GM19099 (cell line): ENCODE results near the gene SIRT3.
A peak's percentile ranks its signal among the peaks of the same experiment; 100 is the strongest.

ENCODE experiments used
- POLR2A ChIP-seq: IDR thresholded peaks from 3 replicates; pipeline ENCODE4 v1.6.1; 2011; ENCODE audit warnings: low read depth; ENCODE audit not compliant: insufficient read length; ENCODE audit errors: extremely low read depth

SIRT3 gene

DNA sequence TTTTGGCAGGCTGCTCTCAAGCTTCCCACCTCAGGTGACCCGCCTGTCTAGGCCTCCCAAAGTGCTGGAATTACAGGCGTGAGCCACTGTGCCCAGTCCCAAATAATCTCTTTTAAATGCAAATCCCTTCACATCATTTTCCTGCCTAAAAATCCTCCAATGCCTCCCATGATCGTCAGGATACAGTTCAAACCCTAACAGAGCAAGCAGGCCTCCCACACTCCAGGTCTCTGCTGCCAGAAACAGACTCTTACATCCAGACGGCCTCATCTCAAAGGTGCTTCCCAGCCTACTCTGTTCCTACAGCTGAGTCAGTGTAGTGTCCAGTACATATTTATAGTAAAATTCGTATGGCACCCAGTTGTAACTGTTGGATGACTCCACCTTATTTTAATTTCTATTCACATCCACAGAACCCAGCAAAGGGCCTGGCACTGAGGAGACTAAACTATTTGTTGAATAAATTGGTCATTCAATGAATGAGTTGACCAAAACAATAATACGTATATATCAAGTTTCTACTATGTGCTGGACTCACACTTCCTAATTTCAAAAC lies 8.2 kb downstream of the SIRT3 start:
- no peak for TF ChIP-seq POLR2A

DNA sequence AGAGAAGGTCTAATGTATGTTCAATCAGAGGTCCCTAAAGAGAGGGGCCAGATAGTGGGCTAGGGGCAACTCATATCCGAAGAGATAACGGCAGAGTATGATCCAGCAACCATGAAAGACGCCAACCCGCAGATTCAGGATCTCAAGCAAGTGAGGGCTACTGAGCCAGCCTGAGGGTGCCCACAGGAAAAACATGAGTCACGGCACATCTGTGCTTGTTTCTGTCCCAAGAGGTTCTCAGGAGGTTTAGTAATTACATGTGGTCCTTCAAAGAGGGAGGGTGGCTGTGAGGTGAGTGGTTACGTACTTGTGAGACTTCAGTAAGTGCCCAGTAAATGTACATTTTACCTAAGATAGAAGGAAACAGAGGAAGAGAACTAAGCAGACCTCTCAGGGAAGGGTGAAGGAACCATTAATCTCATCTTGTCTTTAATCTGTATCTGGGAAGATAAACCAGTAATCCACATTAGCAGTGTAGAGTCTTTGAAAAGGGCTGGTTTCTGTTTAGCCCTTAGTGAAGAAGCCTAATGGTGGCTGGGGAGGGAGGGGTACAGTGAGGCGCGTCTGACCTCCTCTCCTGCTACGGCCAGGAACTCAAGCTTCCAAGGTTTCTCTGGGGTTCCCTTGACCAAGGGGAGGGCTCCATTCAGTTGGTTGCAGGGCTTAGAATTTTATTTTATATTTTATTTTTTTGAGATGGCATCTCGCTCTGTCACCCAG lies 10.2 kb downstream of the SIRT3 start:
- TF ChIP-seq POLR2A, result no peak

DNA sequence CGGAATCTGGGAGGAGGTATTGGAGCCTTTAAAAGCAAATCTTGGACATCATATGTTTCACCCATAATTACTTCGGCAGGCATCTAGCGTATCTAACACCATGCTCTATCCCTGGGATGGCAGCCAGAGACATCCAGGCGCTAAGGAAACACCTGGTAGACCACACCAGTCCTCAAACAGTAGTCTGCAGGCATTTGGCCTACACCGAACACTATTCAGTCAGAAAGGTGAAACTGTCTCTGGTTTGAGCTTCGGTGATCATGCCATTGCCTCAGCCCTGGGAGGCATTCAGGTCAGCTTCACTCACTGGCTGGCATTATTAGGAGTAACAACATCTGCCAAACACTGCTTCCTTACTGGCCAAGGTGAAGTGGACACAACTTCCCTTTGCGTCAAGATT lies 11.7 kb downstream of the SIRT3 start:
- no peak for TF ChIP-seq POLR2A

DNA sequence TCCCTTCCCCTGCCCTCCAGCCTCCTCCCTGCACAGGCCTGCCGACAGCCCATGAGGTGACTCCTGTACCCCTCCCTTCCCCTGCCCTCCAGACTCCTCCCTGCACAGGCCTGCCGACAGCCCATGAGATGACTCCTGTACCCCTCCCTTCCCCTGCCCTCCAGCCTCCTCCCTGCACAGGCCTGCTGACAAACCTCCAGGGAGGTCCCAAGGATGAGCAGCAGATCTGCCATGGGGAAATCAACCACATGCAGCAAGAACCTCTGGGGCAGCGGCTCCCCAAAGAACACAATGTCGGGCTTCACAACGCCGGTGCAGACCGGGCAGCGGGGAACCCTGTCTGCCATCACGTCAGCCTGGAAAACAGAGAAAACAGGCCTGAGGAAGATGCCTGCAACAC lies 12.3 kb downstream of the SIRT3 start:
- TF ChIP-seq POLR2A, result no peak

DNA sequence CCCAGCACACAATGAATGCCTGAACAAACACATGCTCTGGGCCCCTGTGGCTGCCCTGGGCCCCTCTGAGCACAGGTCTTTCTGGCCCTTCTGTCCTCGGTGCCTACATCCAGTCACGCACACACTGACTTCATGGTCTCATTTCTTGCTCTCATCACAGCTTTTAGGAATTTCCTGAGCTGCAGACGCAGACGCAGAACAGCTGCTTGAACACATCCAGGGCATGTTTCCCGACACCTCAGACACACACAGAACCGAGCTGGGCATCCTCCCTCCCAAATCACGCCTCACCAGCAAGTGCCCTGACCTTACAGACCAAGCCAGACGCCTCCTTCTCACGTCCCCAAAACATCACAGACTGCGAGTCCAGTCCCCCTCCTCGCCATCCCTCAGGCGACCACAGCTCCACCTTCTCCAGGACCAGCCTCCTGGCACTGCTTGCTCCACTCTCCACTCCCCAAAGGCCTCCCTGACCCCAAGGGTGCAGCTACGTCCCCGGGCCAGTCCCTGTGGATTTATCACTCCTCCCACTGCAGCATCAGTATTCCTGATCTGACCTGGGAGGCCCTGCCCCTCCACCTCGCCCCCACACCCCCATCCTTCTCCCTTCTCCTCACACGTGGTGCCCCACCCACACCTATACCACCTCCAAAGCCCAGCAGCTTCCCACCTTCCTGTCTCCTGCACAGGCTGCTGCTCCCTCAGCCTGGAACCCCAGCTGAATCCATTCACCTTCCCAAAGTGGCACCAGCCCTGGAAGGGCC lies 12.9 kb downstream of the SIRT3 start:
- TF ChIP-seq POLR2A, result no peak

DNA sequence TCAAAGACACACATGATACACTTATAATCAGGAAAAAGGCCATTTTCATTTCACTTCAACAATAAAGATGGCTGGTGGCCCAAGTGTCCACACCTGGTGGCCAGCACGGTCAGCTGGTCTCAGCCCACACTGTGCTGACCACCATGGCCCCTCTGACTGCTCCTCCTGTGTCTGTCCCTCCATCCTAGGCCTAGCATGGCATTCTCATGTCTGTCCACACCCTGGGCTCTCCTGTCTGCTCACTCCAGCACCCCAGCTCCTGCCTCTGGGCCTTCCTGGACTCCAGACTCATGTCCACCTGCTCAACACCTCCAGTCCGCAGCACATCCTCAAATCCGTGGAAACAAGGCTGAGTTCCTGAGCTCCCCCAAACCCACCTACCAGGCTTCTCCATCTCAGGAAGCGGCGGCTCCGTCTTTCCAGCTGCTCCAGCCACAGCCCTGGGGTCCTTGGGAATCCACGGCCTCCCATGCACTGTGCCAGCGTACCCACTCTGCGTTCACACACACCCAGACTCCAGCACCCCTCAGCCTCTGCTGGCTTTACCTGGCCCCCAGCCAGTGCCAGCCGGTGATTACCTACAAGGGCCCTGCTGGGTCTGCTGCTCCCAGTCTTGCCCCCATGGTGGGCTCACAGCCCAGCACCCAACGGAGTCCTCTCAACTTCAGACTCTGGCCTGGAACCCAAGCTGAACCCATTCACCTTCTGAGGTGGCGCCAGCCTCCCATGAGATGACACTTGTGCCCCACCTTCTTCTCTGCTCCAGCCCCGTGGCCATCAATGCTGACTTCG lies 13.9 kb downstream of the SIRT3 start:
- no peak for TF ChIP-seq POLR2A

DNA sequence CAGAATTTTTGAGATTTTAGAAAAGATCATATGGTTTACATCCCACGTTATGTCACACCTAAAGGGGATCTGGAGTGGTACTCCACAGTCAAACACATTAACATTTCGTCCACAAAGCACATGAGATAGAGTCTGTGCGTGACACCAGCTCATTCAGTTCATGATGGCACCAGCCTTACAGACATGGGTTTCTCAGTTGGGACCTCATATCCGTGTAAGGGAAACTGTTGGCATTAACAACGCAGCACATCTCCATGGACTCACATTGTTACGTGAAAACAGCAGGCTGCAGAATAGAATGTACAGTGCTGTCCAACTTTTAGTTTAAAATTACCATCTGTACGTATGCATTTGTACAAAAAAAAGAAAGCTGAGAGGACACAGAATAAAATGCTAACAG lies 14.6 kb downstream of the SIRT3 start:
- TF ChIP-seq POLR2A, result no peak

DNA sequence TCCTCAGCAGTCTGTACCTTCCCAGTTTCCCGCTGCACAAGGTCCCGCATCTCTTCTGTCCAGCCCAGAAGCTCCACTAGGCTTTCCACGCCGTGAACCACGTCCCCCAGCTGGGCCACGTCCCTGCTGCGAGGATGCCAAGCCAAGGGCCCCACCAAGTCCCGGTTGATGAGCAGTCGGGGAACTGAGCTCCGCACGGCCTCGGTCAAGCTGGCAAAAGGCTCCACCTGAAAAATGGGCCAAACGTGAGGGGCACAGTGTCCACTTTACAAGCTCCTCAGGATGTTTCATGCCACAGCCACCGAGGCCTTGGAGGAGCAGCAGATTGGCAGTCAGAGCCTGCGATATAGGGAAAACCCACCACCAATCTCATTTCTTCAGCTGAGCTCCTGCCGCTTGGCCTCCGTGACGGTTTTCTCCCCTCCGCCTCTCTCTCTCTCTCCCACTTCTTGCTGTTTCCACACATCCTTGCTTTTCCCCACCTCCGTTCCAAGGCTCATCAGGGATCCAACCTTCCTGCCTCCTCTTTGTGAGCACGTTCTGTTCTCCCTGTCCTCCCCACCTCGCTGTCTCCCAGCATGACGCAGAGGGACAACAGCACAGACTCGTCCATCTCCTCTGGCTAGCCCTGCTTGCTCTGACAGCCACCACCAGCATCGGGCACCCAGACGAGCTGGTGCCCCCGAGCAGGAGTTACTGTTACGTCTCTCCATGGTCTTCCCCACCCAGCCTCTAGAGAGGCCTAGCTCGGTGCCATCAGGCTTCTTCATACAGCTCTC lies 17.1 kb downstream of the SIRT3 start:
- TF ChIP-seq POLR2A, result no peak

DNA sequence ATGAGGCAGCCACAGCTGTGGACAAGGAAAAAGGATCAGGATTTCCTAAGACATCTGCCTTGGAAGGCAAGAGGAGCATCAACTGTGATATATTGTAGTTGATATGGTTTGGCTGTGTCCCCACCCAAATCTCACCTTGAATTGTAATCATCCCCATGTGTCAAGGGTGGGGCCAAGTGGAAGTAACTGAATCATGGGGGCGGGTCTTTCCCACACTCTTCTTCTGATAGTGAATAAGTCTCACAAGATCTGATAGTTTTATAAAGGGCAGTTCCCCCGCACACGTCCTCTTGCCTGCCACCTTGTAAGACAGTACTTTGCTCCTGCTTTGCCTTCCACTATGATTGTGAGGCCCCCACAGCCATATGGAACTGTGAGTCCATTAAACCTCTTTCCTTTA lies 18.4 kb downstream of the SIRT3 start:
- TF ChIP-seq POLR2A, result no peak

DNA sequence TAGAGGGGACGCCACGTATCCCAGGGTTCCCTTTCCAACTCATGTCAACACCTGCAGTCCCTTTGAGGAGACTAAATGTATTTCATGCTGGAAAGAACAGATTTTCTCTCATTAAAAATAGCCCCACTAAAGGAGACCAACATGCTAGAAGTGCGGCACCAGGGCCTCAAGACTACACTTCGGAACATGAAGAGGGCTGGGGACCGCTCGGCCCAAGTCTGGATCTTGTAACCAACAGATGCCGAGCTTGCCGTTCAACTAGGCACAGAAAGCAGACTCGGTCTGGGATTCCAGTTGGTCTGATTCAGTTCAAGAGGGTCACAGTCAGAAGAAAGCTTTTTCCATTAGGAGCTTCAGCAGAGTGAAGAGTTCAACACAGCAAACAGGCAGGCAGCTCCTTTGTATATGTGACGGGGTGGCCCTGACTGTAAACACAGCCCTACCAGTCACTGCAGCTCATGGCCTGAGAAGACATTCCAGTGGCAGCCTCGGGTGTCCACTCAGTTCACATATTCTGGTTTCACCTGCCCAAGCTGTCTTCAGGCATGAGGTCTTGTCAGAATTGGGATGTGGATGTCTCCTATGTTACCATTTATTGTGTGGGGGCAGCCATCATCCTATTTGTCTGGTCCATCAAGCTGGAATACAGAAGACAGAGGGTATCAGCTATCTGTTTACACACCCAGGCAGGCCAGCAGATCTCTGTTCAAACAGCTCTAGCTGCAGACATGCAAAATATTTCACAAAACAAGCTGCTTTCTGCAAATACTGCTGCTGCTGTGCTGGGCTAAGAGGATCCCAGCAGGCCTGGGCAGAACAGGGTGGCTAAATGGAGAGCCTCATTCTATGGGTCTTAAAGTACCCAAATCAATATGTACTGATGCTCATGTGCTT lies 19.8 kb downstream of the SIRT3 start:
- peak; percentile 6 for TF ChIP-seq POLR2A

DNA sequence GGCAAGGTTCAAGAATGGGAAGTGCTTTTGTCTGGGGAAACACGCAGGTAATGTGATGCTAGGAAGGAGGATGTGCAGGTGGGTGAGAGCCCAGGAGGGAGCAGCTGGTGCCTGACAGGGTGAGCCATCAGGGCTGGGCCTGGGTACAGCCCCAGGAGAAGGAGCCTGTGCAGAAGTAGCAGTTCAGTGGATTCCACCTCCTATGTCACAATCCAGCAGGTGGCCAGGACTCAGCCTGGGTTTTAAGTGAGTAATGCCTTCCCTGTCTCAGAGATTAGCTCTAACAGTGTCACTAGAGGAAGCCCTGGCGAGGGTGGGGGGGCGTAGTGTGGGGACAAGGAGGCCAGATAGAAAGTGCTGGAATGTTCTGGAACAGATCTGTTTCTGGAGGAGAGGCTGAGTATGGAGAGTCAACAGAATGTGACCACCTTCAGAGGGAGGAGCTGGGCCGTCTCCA lies 20.5 kb downstream of the SIRT3 start:
- peak; percentile 13 for TF ChIP-seq POLR2A

DNA sequence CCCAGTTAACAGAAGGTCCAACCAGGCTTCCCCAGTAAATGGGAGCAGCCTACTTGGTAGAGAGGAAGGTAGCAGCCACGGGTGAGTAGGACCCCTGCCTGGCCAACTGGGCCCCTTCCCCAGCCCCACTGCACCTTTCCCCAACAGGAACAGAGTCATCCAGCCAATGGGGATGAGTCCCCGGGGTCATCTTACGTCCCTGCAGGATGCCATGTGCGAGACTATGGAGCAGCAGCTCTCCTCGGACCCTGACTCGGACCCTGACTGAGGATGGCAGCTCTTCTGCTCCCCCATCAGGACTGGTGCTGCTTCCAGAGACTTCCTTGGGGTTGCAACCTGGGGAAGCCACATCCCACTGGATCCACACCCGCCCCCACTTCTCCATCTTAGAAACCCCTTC lies 22.1 kb downstream of the SIRT3 start:
- no peak for TF ChIP-seq POLR2A

DNA sequence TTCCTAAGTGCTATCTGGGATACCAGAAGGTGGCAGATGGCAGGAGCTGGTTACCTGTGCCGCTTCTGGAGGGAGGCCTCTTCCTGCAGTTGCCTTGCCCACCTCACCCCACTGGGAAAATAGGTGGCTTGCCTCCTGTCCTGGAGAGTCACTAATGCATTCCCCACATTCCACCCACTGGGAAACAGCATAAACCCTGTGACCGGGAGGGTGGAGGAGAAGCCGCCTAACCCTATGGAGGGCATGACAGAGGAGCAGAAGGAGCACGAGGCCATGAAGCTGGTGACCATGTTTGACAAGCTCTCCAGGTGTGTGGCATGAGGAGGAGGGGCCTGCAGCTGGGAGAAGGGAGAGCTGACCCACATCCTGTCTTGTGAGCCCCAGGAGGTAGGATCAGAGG lies 23.0 kb downstream of the SIRT3 start:
- TF ChIP-seq POLR2A, result no peak

DNA sequence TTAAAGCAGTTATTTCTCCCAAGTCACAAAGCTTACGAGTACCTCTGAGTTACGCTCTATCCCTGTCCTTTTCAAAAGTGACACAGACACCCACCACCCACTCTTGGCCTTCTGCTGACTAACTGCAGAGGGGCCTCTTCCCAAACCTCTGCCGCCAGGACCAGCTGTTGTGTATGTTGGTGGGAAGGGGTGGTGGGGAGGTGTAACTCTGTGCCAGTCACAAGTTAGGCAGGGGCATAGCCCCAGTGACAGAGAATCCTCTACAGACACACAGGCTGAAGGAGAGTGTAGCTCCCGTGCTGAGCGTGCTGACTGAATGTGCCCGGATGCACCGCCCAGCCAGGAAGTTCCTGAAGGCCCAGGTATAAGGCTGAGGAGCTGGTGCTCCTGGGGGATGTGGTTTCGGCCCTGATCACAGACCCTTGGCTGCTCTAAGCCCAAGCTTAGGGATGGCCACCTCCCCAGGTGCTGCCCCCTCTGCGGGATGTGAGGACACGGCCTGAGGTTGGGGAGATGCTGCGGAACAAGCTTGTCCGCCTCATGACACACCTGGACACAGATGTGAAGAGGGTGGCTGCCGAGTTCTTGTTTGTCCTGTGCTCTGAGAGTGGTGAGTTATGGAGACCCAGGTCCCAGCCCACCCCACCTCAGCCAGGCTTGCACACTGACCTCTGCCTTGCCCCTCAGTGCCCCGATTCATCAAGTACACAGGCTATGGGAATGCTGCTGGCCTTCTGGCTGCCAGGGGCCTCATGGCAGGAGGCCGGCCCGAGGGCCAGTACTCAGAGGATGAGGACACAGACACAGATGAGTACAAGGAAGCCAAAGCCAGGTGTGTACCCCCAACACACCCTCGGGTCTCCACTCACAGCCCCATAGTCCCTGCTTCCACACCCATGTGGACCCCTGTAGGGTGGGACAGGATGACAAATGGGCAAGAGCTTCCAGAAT lies 23.7 kb downstream of the SIRT3 start:
- no peak for TF ChIP-seq POLR2A
